ENCODE measurements around the gene WNT3.
A peak's percentile ranks its signal among the peaks of the same experiment; 100 is the strongest.
"Not testable (repeated sequence)": the region's sequence is repeated elsewhere in the genome, so short reads cannot be mapped to it uniquely, and the experiment has no call there.

WNT3 gene

GRCh38 chr17:46783031-46783593 lies 35.4 kb downstream of the WNT3 start:
- DNase-seq (ENCODE audit: low spot score): no peak

GRCh38 chr17:46782250-46782953 lies 36.1 kb downstream of the WNT3 start:
- DNase-seq (ENCODE audit: low spot score): no peak

GRCh38 chr17:46780003-46780373 lies 38.5 kb downstream of the WNT3 start:
- DNase-seq (ENCODE audit: low spot score): no peak

DNA sequence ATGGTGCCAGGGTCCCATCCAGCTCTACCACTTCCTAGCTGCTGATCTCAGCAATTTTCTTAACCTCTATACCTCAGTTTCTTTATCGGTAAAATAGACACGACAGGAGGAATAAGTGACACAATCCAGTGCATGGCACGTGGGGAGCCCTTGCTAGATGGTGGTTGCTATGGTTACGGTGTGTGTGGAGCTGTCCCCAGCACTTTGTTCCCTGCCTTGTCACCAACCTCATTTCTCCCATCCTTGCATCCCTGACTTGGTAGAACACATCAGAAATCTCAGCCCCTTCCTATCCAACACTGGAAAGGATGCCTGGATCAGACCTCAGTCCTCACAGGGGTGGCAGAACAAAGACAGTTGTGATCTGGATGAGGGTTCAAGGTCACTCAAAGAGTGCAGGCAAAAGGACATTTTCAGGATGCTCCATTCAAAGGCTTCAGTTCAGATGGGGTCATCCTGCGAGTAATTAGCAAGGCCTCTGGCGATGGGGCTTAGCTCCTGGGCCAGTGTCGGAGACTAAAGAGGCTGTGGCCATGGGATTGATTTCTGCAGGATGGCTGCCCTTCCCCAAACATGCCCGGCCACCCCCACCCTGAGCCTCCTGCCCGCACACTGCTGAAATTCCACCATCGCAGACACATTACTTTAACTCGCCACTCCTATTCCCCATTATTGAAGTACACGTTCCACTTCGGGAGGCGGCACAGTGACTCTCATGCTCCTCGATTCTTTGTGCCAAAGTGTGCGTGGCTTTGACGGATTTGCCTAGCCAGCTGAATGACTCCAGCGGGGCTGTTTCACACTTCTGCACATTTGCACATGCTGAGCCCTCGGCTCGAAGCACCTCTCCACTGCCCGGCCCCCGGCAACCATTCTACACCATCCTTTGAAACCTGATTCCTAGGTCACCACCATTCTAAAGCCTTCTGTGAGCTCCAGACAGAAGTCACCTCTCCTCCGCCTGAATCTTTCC lies 40.3 kb downstream of the WNT3 start:
- peak; percentile 21 for DNase-seq (ENCODE audit: low spot score)

DNA sequence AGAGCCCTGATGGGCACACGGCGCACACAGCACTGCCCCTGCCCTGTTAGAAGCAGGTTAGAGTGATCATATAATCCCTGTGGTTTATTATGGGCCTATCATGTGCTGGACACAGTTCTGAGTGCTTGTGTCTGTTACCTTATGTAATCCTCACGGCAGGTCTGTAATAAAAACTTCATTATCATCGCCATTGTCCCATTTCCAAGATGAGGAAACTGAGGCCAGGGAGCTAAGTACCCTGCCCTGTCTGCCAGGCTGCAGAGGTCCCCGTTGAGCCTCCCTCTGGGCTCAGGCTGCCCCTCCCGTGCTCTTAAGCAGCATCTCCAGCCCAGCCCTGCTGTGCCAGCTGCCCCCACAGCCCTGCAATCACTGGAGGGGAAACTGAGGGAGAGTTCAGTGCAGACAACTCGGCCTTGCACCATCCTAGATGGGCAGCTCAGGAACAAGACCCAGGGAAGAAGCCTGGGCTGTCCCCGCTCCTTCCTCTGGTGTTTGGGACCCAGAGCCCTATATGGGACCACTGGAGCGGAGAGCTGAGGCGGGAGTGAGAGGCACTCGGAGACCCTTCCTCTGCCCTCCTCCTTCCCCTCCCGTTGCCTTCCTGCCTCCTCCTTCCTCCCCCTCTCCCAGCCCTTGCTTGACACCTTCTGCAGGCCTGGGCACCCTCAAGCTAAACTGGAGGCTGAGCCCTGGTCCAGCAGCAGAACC lies 42.0 kb downstream of the WNT3 start:
- no peak for DNase-seq (ENCODE audit: low spot score)

- DNase-seq (ENCODE audit: low spot score): no peak
Measured at GRCh38 chr17:46774108-46774737, 44.3 kb downstream of the WNT3 start.

DNA sequence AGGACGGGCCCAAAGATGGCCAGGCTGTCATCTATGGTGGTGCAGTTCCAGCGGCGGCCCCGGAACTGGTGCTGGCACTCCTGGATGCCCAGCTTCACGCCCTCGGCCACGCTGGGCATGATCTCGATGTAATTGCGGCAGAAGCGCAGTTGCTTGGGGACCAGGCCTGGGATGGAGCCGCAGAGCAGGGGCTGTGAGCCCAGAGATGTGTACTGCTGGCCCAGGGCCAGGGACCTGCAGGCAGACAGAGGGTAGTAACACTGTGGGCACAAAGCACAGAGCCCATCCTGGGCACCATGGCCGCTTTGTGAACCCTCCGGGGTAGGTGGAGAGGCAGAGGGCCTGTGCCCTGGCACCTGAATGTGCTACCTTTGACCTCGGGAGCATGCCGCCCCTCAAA lies 44.8 kb downstream of the WNT3 start:
- no peak for DNase-seq (ENCODE audit: low spot score)

- DNase-seq (ENCODE audit: low spot score): no peak
Measured at GRCh38 chr17:46773221-46773605, 45.3 kb downstream of the WNT3 start.

- DNase-seq (ENCODE audit: low spot score): no peak
Measured at GRCh38 chr17:46772475-46773220, 45.8 kb downstream of the WNT3 start.

GRCh38 chr17:46771561-46772474 lies 46.7 kb downstream of the WNT3 start:
- DNase-seq (ENCODE audit: low spot score): no peak

DNA sequence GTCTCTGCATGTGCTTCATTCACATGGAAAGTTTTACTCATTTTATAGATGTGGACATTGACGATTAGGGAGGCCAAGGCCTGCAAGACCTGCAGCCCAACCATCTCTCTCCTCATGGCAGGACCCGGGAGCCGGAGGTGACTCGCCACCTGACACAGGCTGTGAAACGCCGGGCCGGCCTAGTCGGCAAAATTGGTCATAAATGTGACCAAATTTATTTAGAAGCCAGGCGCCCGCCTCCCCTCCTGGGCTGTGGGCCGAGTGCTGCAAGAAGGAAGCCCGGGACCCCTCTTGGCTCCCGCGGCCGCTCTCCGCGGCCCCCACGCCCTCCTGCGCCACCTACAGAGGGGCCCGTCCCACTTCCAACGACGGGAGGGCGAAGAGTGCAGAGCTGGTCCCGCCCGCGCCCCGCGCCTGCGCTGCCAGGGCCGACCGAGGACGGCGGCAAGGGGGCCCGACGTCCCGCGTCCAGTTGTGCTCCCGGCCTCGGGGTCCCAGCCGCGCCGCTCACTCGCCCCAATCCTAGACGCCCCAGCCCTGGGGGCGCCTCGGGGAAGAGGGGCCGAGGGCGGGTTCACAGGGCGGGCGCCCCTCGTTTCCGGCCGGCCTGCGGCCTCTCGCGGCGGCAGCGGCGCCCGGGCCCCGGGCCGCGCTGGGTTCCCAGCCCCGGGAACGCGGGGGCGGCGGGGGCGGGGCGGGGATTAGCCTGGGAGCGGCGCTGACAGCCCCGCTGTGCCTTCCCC lies 47.5 kb downstream of the WNT3 start:
- DNase-seq (ENCODE audit: low spot score): peak; percentile 23

- DNase-seq (ENCODE audit: low spot score): no peak
Measured at GRCh38 chr17:46770439-46770817, 48.1 kb downstream of the WNT3 start.

GRCh38 chr17:46769531-46770438 lies 48.7 kb downstream of the WNT3 start:
- DNase-seq (ENCODE audit: low spot score): peak; percentile 24

GRCh38 chr17:46768896-46769295 lies 49.6 kb downstream of the WNT3 start:
- not testable (repeated sequence) for DNase-seq (ENCODE audit: low spot score)

GRCh38 chr17:46768540-46768870 lies 50.0 kb downstream of the WNT3 start:
- DNase-seq (ENCODE audit: low spot score): no peak

GRCh38 chr17:46766493-46767491 lies 51.7 kb downstream of the WNT3 start:
- DNase-seq (ENCODE audit: low spot score): no peak

- DNase-seq (ENCODE audit: low spot score): no peak
Measured at GRCh38 chr17:46765453-46765852, 53.0 kb downstream of the WNT3 start.

Data from kidney capillary endothelial cell (primary cell).